A673 (cell line): ENCODE results near the gene INHBB. TPM values are rescaled to one million over a fixed set of nuclear protein-coding genes. Genes with fewer than 3 reads are reported as not detected.

Source experiments
- BruUV-seq: library from RNA; stranded (reverse); fragments of 400-500 nt; replicated peaks from 2 replicates; lab custom pipeline; 2021; lab: Mats Ljungman, UMichigan
- CTCF ChIA-PET: fragments of 300-600 bp; sonication (Branson Sonifier 250); formaldehyde crosslinking; loops from one replicate; lab custom pipeline; 2022; ENCODE audit warnings: antibody characterized with exemption; lab: Charles Lee
- POLR2A ChIA-PET: fragments of 300-600 bp; sonication (Branson Sonifier 250); formaldehyde crosslinking; loops from one replicate; lab custom pipeline; 2022; ENCODE audit warnings: antibody characterized with exemption; ENCODE audit not compliant: low non-redundant PET; lab: Charles Lee
- DNase-seq: peaks from one replicate; pipeline ENCODE4 v3.0.0-alpha.2; 2015; ENCODE audit warnings: low spot score
- H3K27ac ChIP-seq: fragments of 200-600 bp; sonication (generic); 2 replicates; pipeline ENCODE4 v1.5.1; 2016; ENCODE audit warnings: mixed run types, low read depth, mild to moderate bottlenecking, mixed read lengths, antibody characterized with exemption, low read length; ENCODE audit not compliant: poor library complexity, severe bottlenecking
- H3K27me3 ChIP-seq: fragments of 200-600 bp; sonication (generic); replicated peaks from 2 replicates; pipeline ENCODE4 v1.6.1; 2017; ENCODE audit warnings: mixed run types, low read depth, mild to moderate bottlenecking, mixed read lengths, antibody characterized with exemption, low read length; ENCODE audit not compliant: insufficient read depth, poor library complexity
- H3K36me3 ChIP-seq: fragments of 200-600 bp; sonication (generic); 2 replicates; pipeline ENCODE4 v1.6.1; 2016; ENCODE audit warnings: mixed run types, mild to moderate bottlenecking, mixed read lengths, antibody characterized with exemption, low read length; ENCODE audit not compliant: insufficient read depth, poor library complexity, severe bottlenecking
- H3K4me1 ChIP-seq: fragments of 200-600 bp; sonication (generic); 2 replicates; pipeline ENCODE4 v1.6.1; 2017; ENCODE audit warnings: mixed run types, mild to moderate bottlenecking, mixed read lengths, antibody characterized with exemption, low read length; ENCODE audit not compliant: insufficient read depth, poor library complexity, severe bottlenecking
- H3K4me3 ChIP-seq: fragments of 200-600 bp; sonication (generic); 2 replicates; pipeline ENCODE4 v1.5.1; 2016; ENCODE audit warnings: low read depth, mixed run types, mild to moderate bottlenecking, mixed read lengths, low read length; ENCODE audit not compliant: poor library complexity, severe bottlenecking
- H3K9me3 ChIP-seq: fragments of 200-600 bp; sonication (generic); 2 replicates; pipeline ENCODE4 v1.6.1; 2016; ENCODE audit warnings: mixed run types, low read depth, mild to moderate bottlenecking, mixed read lengths, antibody characterized with exemption, low read length; ENCODE audit not compliant: poor library complexity, severe bottlenecking
- EZH2 ChIP-seq: fragments of 200-600 bp; sonication (generic); IDR thresholded peaks from 2 replicates; pipeline ENCODE4 v1.6.1; 2017; ENCODE audit warnings: borderline replicate concordance, low read depth, mild to moderate bottlenecking, mixed read lengths, antibody characterized with exemption, low read length; ENCODE audit not compliant: poor library complexity, severe bottlenecking
- intact Hi-C: fragments of 100-400 bp; cut with micrococcal nuclease; formaldehyde crosslinking; loops from one replicate; pipeline ENCODE4 v1.10.0; 2022; ENCODE audit not compliant: unreplicated experiment
- total RNA-seq: library from RNA; stranded (reverse); gene quantifications from 2 replicates; pipeline ENCODE4 v1.2.3, GENCODE V29; 2021
- TF ChIP-seq, protein P1 (sequence below): fragments of 300-800, 200-600 bp; sonication (generic); conservative IDR thresholded peaks from 2 replicates; pipeline ENCODE4 v1.5.1; 2017; ENCODE audit warnings: low read depth, mild to moderate bottlenecking, antibody characterized with exemption, low read length, moderate library complexity, mixed read lengths

The INHBB gene
- total RNA-seq, 1 experiment from 2014 or later = 0.09 TPM

DNA sequence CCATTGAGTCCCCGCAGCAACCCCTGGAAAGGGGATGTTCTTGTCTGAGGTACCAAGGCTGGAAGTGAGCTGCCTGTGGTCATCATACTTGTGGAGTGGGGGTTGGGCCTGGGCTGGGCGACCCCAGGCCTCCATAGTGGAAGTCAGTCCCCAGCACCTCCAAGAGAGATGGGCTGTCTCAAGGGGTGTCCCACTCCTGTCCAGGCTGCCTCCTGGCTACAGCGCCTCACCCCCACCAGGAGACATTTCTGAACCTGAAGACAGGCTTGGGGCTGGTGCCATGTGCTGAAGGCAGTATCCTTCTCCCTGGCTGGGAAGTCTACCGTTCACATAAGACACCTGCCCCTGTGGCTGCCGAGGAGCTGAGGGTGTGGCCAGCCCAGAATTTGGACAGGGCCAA is 28.9 kb downstream of the INHBB start:
- CTCF ChIA-PET = no interaction called here
- TF ChIP-seq EZH2 = no peak
- TF ChIP-seq, protein P1, sequence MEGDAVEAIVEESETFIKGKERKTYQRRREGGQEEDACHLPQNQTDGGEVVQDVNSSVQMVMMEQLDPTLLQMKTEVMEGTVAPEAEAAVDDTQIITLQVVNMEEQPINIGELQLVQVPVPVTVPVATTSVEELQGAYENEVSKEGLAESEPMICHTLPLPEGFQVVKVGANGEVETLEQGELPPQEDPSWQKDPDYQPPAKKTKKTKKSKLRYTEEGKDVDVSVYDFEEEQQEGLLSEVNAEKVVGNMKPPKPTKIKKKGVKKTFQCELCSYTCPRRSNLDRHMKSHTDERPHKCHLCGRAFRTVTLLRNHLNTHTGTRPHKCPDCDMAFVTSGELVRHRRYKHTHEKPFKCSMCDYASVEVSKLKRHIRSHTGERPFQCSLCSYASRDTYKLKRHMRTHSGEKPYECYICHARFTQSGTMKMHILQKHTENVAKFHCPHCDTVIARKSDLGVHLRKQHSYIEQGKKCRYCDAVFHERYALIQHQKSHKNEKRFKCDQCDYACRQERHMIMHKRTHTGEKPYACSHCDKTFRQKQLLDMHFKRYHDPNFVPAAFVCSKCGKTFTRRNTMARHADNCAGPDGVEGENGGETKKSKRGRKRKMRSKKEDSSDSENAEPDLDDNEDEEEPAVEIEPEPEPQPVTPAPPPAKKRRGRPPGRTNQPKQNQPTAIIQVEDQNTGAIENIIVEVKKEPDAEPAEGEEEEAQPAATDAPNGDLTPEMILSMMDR = no peak
- POLR2A ChIA-PET = no interaction called here
- no peaks in the 10 kb centered on the region for H3K4me1 ChIP-seq
- DNase-seq = no peak
- no peaks in the 10 kb centered on the region for H3K36me3 ChIP-seq
- no peaks in the 10 kb centered on the region for H3K9me3 ChIP-seq
- no peaks in the 10 kb centered on the region for H3K27me3 ChIP-seq
- intact Hi-C loops = no loop called here
- H3K27ac ChIP-seq = no peak overlapping the region
- BruUV-seq = no TSS peak
- no peak overlapping the region for H3K4me3 ChIP-seq

- intact Hi-C loops = no loop called here
- no peaks in the 10 kb centered on the region for H3K4me1 ChIP-seq
- TF ChIP-seq EZH2 = no peak
- TF ChIP-seq, protein P1 = no peak
- no TSS peak for BruUV-seq
- H3K36me3 ChIP-seq = no peaks in the 10 kb centered on the region
- no peak for DNase-seq
- ChIA-PET CTCF (no interaction called here), POLR2A (no interaction called here)
- no peak overlapping the region for H3K4me3 ChIP-seq
- no peaks in the 10 kb centered on the region for H3K27me3 ChIP-seq
- no peaks in the 10 kb centered on the region for H3K9me3 ChIP-seq
- no peak overlapping the region for H3K27ac ChIP-seq
Measured at GRCh38 chr2:120375251-120376020, 29.5 kb downstream of the INHBB start.

GRCh38 chr2:120376101-120376500 is 30.2 kb downstream of the INHBB start:
- CTCF ChIA-PET = no interaction called here
- no peak for DNase-seq
- POLR2A ChIA-PET = no interaction called here
- BruUV-seq = no TSS peak
- Histone ChIP-seq H3K36me3 (no peaks in the 10 kb centered on the region), H3K9me3 (no peaks in the 10 kb centered on the region), H3K27ac (no peak overlapping the region), H3K4me3 (no peak overlapping the region), H3K4me1 (no peaks in the 10 kb centered on the region), H3K27me3 (no peaks in the 10 kb centered on the region)
- intact Hi-C loops = no loop called here
- no peak for TF ChIP-seq EZH2
- TF ChIP-seq, protein P1 = no peak
